GM12873 (cell line): ENCODE results near the gene RHOBTB3.

Experiments
- CTCF ChIP-seq: IDR thresholded peaks from 2 replicates; pipeline ENCODE4 v1.5.1; 2012; ENCODE audit warnings: low read depth, mild to moderate bottlenecking, moderate library complexity, low read length, control low read depth; ENCODE audit not compliant: insufficient read depth; ENCODE audit errors: missing control alignments

Gene RHOBTB3

GRCh38 chr5:95718738-95719137, 12.4 kb upstream of the RHOBTB3 start:
- no peak for TF ChIP-seq CTCF

- TF ChIP-seq CTCF, result no peak
Observed at GRCh38 chr5:95720094-95720786, 10.9 kb upstream of the RHOBTB3 start.

GRCh38 chr5:95721582-95722295, 9.4 kb upstream of the RHOBTB3 start:
- no peak for TF ChIP-seq CTCF

GRCh38 chr5:95723632-95724369, 7.3 kb upstream of the RHOBTB3 start:
- TF ChIP-seq CTCF, result no peak

- no peak for TF ChIP-seq CTCF
Observed at GRCh38 chr5:95725071-95725820, 5.9 kb upstream of the RHOBTB3 start.

GRCh38 chr5:95725937-95726810, 5.0 kb upstream of the RHOBTB3 start:
- no peak for TF ChIP-seq CTCF
